ENCODE measurements around the gene ADH5.

Gene ADH5

GRCh38 chr4:99022566-99022965, 66.0 kb downstream of the ADH5 start:
- no peak for DNase-seq (ENCODE audit: low read depth)
- peak overlapping the region; percentile 34 for H3K4me3 ChIP-seq (ENCODE audit: low read depth, low read length)
- TF ChIP-seq CTCF (conservative IDR thresholded peaks at IDR 0.05; ENCODE audit: low read depth, low read length), result no peak

GRCh38 chr4:99021386-99021785, 67.2 kb downstream of the ADH5 start:
- DNase-seq (ENCODE audit: low read depth), result no peak
- no peak for TF ChIP-seq CTCF (conservative IDR thresholded peaks at IDR 0.05; ENCODE audit: low read depth, low read length)
- no peak overlapping the region for H3K4me3 ChIP-seq (ENCODE audit: low read depth, low read length)
